Measurements from ENCODE around the gene ZNF366.

The ZNF366 gene

GRCh38 chr5:72470826-72471225 lies 36.4 kb downstream of the ZNF366 start:
- DNase-seq (ENCODE audit: low read depth in 1 of 2, low spot score in 1 of 2) = no peak
- TF ChIP-seq GABPA (IDR thresholded peaks at IDR 0.05; ENCODE audit: low read depth) (no peak), CTCF (IDR thresholded peaks at IDR 0.05; ENCODE audit: insufficient read depth, low read length) (no peak), POLR2AphosphoS5 (IDR thresholded peaks at IDR 0.05; ENCODE audit: low read depth) (no peak), SPI1 (IDR thresholded peaks at IDR 0.05; ENCODE audit: borderline replicate concordance, low read depth) (no peak), REST (IDR thresholded peaks at IDR 0.05; ENCODE audit: insufficient replicate concordance, low read depth) (no peak)
- no peak overlapping the region for H3K27ac ChIP-seq (replicated peaks)
- no peaks in the 10 kb centered on the region for H3K27me3 ChIP-seq (ENCODE audit: insufficient read depth, poor library complexity, severe bottlenecking)
- no peak overlapping the region for H3K4me3 ChIP-seq (replicated peaks; ENCODE audit: insufficient read depth, low read length)

- no peaks in the 10 kb centered on the region for H3K27me3 ChIP-seq (ENCODE audit: insufficient read depth, poor library complexity, severe bottlenecking)
- no peak overlapping the region for H3K4me3 ChIP-seq (replicated peaks; ENCODE audit: insufficient read depth, low read length)
- peak overlapping the region; percentile 59 for H3K27ac ChIP-seq (replicated peaks)
- no peak for DNase-seq (ENCODE audit: low read depth in 1 of 2, low spot score in 1 of 2)
- TF ChIP-seq CTCF (IDR thresholded peaks at IDR 0.05; ENCODE audit: insufficient read depth, low read length) (no peak), REST (IDR thresholded peaks at IDR 0.05; ENCODE audit: insufficient replicate concordance, low read depth) (no peak), GABPA (IDR thresholded peaks at IDR 0.05; ENCODE audit: low read depth) (no peak), POLR2AphosphoS5 (IDR thresholded peaks at IDR 0.05; ENCODE audit: low read depth) (no peak), SPI1 (IDR thresholded peaks at IDR 0.05; ENCODE audit: borderline replicate concordance, low read depth) (no peak)
Measured at GRCh38 chr5:72468606-72469005, 38.6 kb downstream of the ZNF366 start.

- Histone ChIP-seq H3K27ac (replicated peaks) (peak overlapping the region; percentile 59), H3K27me3 (ENCODE audit: insufficient read depth, poor library complexity, severe bottlenecking) (no peaks in the 10 kb centered on the region)
- no peak for TF ChIP-seq GABPA (IDR thresholded peaks at IDR 0.05; ENCODE audit: low read depth)
Measured at GRCh38 chr5:72468024-72468423, 39.2 kb downstream of the ZNF366 start.

DNA sequence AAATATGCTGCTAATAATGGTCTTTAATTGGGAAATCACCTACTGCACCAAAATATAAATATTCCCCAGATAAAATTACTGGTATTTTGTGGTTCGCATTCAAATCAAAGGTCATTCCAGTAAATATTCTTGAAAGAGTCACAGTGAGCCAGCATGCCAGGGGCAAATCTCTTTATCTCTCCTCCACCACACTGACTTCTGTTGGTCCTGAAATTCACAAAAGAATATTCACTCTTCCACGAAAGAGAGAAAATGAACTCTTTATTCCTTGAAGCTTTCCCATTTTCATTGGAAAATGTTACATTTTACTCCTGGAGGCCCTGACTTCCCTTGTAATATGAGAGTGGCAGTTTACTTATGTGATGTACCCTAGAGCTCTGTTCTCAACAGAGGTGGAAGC lies 39.7 kb downstream of the ZNF366 start:
- peak overlapping the region; percentile 59 for H3K27ac ChIP-seq (replicated peaks)
- DNase-seq (ENCODE audit: low read depth in 1 of 2, low spot score in 1 of 2) = no peak
- no peak overlapping the region for H3K4me3 ChIP-seq (replicated peaks; ENCODE audit: insufficient read depth, low read length)
- TF ChIP-seq GABPA (IDR thresholded peaks at IDR 0.05; ENCODE audit: low read depth) (no peak), POLR2AphosphoS5 (IDR thresholded peaks at IDR 0.05; ENCODE audit: low read depth) (no peak), CTCF (IDR thresholded peaks at IDR 0.05; ENCODE audit: insufficient read depth, low read length) (no peak), REST (IDR thresholded peaks at IDR 0.05; ENCODE audit: insufficient replicate concordance, low read depth) (no peak), SPI1 (IDR thresholded peaks at IDR 0.05; ENCODE audit: borderline replicate concordance, low read depth) (no peak)
- no peaks in the 10 kb centered on the region for H3K27me3 ChIP-seq (ENCODE audit: insufficient read depth, poor library complexity, severe bottlenecking)

More at GRCh38 chr5:72468024-72468423, 39.2 kb downstream of the ZNF366 start:
- H3K4me3 ChIP-seq (replicated peaks; ENCODE audit: insufficient read depth, low read length) = no peak overlapping the region
- DNase-seq (ENCODE audit: low read depth in 1 of 2, low spot score in 1 of 2) = peak; percentile 27 to 60
